Neural crest cell (in vitro differentiated cells): ENCODE data around the gene TMBIM1. TPM values are rescaled to one million over a fixed set of nuclear protein-coding genes. Genes with fewer than 3 reads are reported as not detected.

ENCODE experiments used
- DNase-seq: peaks from one replicate; pipeline ENCODE4 v3.0.0; 2021; ENCODE audit warnings: low read depth, mixed read lengths, low spot score
- H3K27ac Mint-ChIP-seq: one replicate; pipeline ENCODE4 v1.8.0; 2021; ENCODE audit warnings: mild to moderate bottlenecking, mixed read lengths; ENCODE audit not compliant: unreplicated experiment
- H3K27me3 Mint-ChIP-seq: 2 replicates; pipeline ENCODE4 v1.8.0; 2021; ENCODE audit warnings: low read depth, mild to moderate bottlenecking, mixed read lengths
- H3K36me3 Mint-ChIP-seq: 2 replicates; pipeline ENCODE4 v1.8.0; 2021; ENCODE audit warnings: low read depth, mild to moderate bottlenecking, mixed read lengths
- H3K4me1 Mint-ChIP-seq: 2 replicates; pipeline ENCODE4 v1.8.0; 2021; ENCODE audit warnings: mixed read lengths
- H3K4me3 Mint-ChIP-seq: one replicate; pipeline ENCODE4 v1.8.0; 2021; ENCODE audit warnings: mild to moderate bottlenecking, mixed read lengths
- H3K9me3 Mint-ChIP-seq: 2 replicates; pipeline ENCODE4 v1.8.0; 2021; ENCODE audit warnings: mixed read lengths
- total RNA-seq: library from RNA; stranded (reverse); gene quantifications from 2 replicates; pipeline ENCODE4 v1.2.1, GENCODE V29; 2021
- TF ChIP-seq, protein P1 (sequence below): fragments of 200-600 bp; sonication (generic); conservative IDR thresholded peaks from 2 replicates; pipeline ENCODE4 v1.5.0; 2021; ENCODE audit warnings: antibody characterized with exemption, mild to moderate bottlenecking

The TMBIM1 gene
- total RNA-seq, 1 donor from 2014 or later = 8.5 TPM

DNA sequence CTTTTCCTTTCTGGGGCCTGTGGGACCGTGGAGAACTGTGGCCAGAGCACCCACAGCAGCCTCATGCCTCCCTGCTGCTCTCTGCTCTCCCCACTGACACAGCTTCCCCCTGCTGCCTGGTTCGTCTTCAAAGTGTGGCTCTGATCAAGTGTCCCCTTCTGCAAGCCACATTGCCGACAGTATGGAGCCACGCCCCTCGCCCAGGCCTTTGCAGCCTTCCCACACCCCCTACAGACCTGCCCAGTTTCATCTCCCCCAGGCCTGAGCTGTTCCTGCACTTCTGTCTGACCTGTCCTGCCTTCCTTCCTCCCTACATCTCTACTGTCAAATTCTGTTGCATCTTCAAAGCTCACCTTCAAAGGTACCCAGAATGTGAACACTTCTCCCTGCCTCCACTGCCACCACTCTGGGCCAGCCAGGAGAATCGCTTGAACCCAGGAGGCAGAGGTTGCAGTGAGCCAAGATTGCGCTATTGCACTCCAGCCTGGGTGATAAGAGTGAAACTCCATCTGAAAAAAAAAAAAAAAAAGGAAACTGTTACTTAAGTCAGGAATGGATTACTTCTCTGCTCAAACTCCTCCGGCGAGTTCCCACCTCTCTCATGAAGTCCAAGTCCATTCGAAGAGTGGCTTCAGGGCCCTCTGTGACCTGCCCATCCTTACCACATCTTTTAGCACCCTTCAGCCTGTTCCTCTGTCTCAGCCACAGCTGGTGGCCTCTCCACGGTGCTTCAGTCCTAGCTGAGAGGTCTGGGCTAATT, 35.3 kb upstream of the TMBIM1 start:
- Mint-ChIP-seq H3K36me3 (no peaks in the 10 kb centered on the region), H3K27me3 (peaks cover 47% of the 10 kb centered on the region), H3K4me3 (no peak overlapping the region), H3K27ac (no peak overlapping the region), H3K4me1 (peaks cover 20% of the 10 kb centered on the region), H3K9me3 (no peaks in the 10 kb centered on the region)
- DNase-seq = no peak
- TF ChIP-seq, protein P1, sequence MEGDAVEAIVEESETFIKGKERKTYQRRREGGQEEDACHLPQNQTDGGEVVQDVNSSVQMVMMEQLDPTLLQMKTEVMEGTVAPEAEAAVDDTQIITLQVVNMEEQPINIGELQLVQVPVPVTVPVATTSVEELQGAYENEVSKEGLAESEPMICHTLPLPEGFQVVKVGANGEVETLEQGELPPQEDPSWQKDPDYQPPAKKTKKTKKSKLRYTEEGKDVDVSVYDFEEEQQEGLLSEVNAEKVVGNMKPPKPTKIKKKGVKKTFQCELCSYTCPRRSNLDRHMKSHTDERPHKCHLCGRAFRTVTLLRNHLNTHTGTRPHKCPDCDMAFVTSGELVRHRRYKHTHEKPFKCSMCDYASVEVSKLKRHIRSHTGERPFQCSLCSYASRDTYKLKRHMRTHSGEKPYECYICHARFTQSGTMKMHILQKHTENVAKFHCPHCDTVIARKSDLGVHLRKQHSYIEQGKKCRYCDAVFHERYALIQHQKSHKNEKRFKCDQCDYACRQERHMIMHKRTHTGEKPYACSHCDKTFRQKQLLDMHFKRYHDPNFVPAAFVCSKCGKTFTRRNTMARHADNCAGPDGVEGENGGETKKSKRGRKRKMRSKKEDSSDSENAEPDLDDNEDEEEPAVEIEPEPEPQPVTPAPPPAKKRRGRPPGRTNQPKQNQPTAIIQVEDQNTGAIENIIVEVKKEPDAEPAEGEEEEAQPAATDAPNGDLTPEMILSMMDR = no peak

DNA sequence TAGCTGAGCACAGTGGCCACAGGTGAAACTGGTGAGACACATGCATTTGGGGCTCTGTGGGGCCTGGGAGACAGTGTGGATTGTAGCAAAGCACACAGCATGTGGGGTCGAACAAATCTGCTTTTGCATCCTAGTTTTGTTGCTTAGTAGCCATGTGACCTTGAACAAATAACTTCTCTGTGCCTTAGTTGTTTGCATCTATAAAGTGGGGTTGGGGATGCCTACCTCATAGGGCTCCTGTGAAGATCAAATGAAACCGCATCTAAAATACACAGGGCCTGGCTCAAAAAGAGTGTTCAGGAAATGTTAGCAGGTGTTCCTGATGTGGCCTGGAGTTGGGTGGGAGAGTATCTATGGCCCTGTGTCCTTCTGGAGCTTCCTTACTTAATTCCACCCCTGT, 34.0 kb upstream of the TMBIM1 start:
- H3K4me3 Mint-ChIP-seq = peak overlapping the region; percentile 82
- H3K9me3 Mint-ChIP-seq = no peaks in the 10 kb centered on the region
- TF ChIP-seq, protein P1 = no peak
- no peak overlapping the region for H3K27ac Mint-ChIP-seq
- DNase-seq = no peak
- peaks cover 26% of the 10 kb centered on the region for H3K4me1 Mint-ChIP-seq
- H3K27me3 Mint-ChIP-seq = peaks cover 56% of the 10 kb centered on the region
- H3K36me3 Mint-ChIP-seq = no peaks in the 10 kb centered on the region

DNA sequence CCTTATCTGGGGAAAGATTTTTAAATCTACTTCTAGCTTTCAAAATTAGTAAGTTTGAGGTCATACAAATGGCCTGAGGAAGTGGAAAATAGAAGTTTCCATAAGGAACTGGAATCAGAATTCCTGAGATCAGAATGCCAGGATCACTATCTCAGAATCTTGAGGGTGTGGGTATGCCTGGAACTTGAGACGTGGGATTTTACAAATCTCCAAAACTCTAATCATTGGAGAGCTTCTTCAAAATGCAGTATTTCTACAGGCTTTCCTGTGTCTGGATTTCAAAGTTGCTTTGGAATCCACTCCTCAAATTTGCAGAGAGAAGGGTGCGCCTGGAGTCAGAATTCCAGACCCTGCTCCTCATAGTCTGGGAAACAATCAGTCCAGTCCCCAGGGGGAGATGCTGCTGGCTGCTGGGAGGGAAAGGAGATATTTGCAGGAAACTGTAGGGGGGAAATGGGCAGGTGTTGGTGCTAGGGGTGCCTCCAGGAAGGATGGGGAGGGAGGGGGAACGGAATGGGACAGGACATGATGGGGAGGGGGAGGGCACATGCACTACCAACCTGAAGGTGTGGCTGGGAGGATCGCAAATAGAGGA, 33.4 kb upstream of the TMBIM1 start:
- Mint-ChIP-seq H3K27ac (no peak overlapping the region), H3K4me1 (peaks cover 26% of the 10 kb centered on the region), H3K36me3 (no peaks in the 10 kb centered on the region), H3K27me3 (peaks cover 62% of the 10 kb centered on the region), H3K4me3 (peak overlapping the region; percentile 82), H3K9me3 (no peaks in the 10 kb centered on the region)
- TF ChIP-seq, protein P1 = no peak
- no peak for DNase-seq

DNA sequence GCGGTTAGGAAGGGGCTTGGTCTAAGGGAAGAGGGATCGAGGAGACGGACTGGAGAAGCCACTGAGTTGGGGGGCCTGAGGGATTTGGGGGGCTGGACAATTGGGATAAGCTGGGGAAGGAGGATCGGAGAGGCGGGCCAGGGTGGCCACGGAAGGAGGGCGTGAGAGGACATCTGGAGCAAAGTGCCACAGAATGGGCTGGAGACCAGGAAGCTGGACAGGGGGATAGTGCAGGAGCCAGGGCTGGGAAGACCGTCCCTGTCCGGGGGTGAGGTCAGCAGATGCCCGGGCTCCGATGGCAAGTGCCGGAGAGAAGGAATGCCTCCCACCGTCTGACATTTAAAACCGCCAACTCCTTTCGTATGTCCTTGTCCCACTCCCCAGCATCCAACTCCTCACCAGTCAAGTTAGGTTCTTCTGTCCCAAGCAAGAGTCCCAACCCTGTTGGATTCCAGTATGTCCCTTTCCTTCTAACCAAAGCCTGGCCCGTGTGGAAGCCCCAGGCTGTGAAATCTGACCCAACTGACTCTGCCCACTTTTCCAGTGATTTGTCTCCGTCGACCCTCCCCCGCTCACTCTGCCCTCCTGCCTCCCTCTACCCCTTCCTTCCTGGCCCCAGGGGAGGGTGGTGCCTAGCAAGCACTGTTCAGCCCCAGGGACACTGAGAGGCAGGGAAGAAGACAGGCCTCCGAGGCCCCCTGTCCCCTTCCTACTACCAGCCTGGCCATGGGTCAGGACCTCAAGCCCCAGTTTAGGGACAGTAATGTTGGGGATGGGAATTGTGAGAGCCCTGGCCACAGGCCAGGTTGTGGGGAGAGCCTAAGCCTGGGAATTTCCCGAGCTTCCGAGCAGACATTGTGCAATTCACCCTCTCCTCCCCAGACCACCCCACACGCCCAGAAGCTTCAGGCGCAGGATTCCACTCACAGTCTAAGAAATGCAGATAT, 31.5 kb upstream of the TMBIM1 start:
- no peaks in the 10 kb centered on the region for H3K9me3 Mint-ChIP-seq
- DNase-seq = peak; percentile 15
- H3K4me3 Mint-ChIP-seq = peak overlapping the region; percentile 95
- peak overlapping the region; percentile 19 for H3K27ac Mint-ChIP-seq
- TF ChIP-seq, protein P1 = no peak
- peaks cover 72% of the 10 kb centered on the region for H3K27me3 Mint-ChIP-seq
- no peaks in the 10 kb centered on the region for H3K36me3 Mint-ChIP-seq
- H3K4me1 Mint-ChIP-seq = peaks cover 20% of the 10 kb centered on the region

DNA sequence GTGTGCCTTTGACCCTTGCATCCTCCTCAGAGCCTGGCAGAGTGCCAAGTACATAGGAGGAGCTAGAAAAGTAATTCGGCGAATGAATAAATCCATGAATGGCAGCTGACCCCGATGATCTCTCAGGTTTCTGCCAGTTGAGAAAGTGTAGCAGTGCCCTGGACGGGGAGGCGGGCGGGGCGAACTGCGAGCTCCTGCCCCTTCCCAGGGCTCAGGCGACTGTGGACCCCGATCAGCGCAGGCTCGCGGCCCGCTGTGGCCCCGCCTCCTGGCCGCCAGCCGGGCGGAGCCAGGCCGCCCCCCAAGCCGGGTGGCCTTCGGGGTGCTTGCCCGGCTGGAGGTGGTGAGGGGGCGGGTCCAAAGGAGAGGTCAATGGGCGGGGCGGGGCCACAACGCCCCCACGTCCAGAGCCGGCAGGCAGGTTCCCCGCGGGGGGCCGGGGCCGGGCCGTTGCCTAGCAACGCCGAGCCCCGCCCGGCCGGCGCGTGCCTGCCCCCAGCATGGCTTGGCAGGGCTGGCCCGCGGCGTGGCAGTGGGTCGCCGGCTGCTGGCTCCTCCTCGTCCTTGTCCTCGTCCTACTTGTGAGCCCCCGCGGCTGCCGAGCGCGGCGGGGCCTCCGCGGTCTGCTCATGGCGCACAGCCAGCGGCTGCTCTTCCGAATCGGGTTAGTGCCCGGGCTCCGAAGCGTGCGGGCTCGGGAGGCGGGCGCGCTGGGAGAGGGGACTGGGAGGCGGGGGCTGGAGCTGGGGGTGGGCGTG, 30.6 kb upstream of the TMBIM1 start:
- H3K27me3 Mint-ChIP-seq = peaks cover 68% of the 10 kb centered on the region
- DNase-seq = peak; percentile 66
- peak overlapping the region; percentile 95 for H3K4me3 Mint-ChIP-seq
- TF ChIP-seq, protein P1 = no peak
- no peaks in the 10 kb centered on the region for H3K36me3 Mint-ChIP-seq
- peaks cover 20% of the 10 kb centered on the region for H3K4me1 Mint-ChIP-seq
- H3K9me3 Mint-ChIP-seq = no peaks in the 10 kb centered on the region
- H3K27ac Mint-ChIP-seq = peak overlapping the region; percentile 53
